C1 segment of cervical spinal cord (tissue), 14 donors: ENCODE data around the gene FBN2.

Source experiments
- DNase-seq, 14 donors: peaks; one replicate each; lab custom pipeline; 2025; lab: John Stamatoyannopoulos, UW

Gene FBN2

GRCh38 chr5:128208436-128208835 lies 329.6 kb downstream of the FBN2 start:
- DNase-seq = no peak
